H1 (cell line): Measurements from ENCODE around the gene KATNA1.

Experiments
- BACH1 ChIP-seq: IDR thresholded peaks from 2 replicates; pipeline ENCODE4 v1.6.1; 2012; ENCODE audit warnings: low read length, improper control_type of control experiment
- CTCF ChIP-seq, 3 experiments: IDR thresholded peaks; 1 replicate in 2 of 3; 2 replicates in 1 of 3; pipeline versions ENCODE4 v1.5.1 to v1.6.1; 2011; ENCODE audit warnings: low read length in 3 of 3, mild to moderate bottlenecking in 3 of 3, inconsistent platforms in 2 of 3, low read depth in 1 of 3, moderate library complexity in 1 of 3; ENCODE audit not compliant: insufficient read depth in 1 of 3; ENCODE audit errors: control extremely low read depth in 1 of 3
- EP300 ChIP-seq, 2 experiments: IDR thresholded peaks; 1 replicate in 1 of 2; 2 replicates in 1 of 2; pipeline ENCODE4 v1.6.1; 2011 to 2012; ENCODE audit warnings: low read depth in 2 of 2, low read length in 2 of 2, mild to moderate bottlenecking in 2 of 2, borderline replicate concordance in 1 of 2, inconsistent platforms in 1 of 2, moderate library complexity in 1 of 2
- POLR2AphosphoS5 ChIP-seq: IDR thresholded peaks from 2 replicates; pipeline ENCODE4 v1.6.1; 2011; ENCODE audit warnings: low read depth, low read length
- SUZ12 ChIP-seq: fragments of 200-600 bp; sonication (generic); IDR thresholded peaks from 2 replicates; pipeline ENCODE4 v1.6.1; 2012; ENCODE audit warnings: mild to moderate bottlenecking, inconsistent platforms, low read length, moderate library complexity, mixed read lengths

GRCh38 chr6:149694921-149695320, 46.4 kb upstream of the KATNA1 start:
- no peak for TF ChIP-seq SUZ12
- no peak for TF ChIP-seq EP300 (IDR thresholded peaks at IDR 0.05; ENCODE audit: borderline replicate concordance in 1 of 2, low read depth in 2 of 2, low read length in 2 of 2)
- no peak for TF ChIP-seq BACH1
- no peak for TF ChIP-seq POLR2AphosphoS5
- TF ChIP-seq CTCF (IDR thresholded peaks at IDR 0.05; ENCODE audit: control extremely low read depth in 1 of 3, insufficient read depth in 1 of 3, low read depth in 1 of 3, low read length in 3 of 3), result no peak
